GM19240 (cell line): ENCODE results near the gene ZNF609.

Experiments
- DNase-seq: peaks from one replicate; pipeline ENCODE4 v3.0.0; 2011; ENCODE audit warnings: low spot score; ENCODE audit not compliant: insufficient read length

ZNF609 gene

DNA sequence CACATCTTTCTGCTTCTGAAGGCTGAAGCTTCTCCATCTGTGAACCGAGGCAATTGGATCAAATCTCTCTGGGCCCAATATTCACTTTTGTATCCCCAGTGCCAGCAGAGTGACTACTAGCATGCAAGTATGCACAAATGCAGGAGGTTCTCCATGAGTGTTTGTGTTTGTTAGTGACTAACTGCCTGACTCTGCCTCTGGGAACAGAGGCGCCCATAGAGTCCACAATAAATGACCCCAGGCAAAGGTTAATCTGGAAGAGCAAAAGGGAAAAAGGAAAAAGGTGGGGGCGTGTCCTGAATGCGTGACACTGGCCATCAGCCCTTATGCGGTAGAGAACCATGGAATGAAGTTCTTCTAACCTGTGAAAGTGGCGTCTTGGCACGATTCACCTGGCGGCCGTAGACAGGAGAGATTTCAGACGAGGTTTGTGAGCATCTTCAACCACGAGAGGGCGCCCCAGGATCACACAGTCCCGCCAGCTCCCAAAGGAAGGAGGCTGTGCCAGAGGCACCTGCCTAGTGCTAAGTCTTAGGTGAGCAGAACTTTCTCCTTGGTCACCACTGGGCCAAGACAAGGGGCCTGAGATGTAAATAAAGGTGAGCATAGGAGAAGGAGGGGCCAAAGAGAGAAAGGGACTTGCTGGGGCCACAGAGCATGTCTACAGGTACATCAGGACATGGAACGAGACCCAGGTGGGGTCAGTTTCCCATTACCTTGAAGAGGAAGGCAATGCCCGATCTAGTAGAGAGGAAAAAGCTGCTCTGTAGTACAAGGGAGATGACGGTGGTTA lies 270.8 kb downstream of the ZNF609 start:
- peak; percentile 73 for DNase-seq

GRCh38 chr15:64731805-64732151 lies 271.4 kb downstream of the ZNF609 start:
- no peak for DNase-seq

GRCh38 chr15:64732156-64732860 lies 271.9 kb downstream of the ZNF609 start:
- DNase-seq, result no peak
